HG03460 (cell line): ENCODE results near the gene INKA1.
"Not testable (repeated sequence)": the region's sequence is repeated elsewhere in the genome, so short reads cannot be mapped to it uniquely, and the experiment has no call there.

Source experiments
- ATAC-seq: cut with Tn5 transposase; IDR thresholded peaks from one replicate; pipeline ENCODE4 v1.9.1; 2021; ENCODE audit not compliant: unreplicated experiment

Gene INKA1

DNA sequence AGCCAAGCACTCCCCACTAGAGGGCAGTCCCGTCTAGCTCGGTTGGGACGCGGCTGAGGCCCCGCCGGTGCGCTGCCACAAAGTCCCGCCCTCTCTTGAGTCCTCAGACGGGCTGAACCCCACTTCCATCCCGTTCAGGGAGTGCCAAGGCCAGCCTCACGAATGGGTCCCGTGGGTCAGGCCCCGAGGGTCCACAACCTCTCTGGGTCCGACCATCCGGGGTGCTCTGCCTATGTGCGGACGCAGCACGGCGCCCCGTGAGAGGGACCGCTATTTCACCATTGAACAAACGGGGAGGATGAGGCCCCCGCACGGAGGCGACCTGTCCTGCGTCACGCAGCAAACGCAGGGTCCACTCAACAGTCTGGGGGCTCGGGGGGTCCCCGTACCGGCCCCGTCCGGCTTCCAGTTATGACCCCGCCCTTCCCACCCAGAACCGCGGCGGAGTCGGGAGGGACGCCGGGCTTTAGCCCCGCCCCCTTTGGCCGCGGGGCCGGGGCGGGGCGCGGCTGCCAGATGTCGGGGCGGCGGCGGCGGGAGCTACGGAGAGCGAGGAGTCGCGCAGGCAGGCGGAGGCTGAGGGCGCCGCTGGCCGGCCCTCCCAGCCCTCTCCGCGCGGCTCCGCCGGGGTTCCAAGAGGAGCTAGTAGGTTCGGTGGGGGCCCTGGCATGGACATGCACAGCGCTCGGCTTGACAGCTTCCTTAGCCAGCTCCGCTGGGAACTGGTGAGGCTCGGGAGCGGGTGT is at the start of gene INKA1:
TSS of gene INKA1 (plus strand) at position 543 of the 746 bp plus-strand sequence. CDS start at position 675, 132 bp downstream.
- peak; percentile 51 for ATAC-seq

DNA sequence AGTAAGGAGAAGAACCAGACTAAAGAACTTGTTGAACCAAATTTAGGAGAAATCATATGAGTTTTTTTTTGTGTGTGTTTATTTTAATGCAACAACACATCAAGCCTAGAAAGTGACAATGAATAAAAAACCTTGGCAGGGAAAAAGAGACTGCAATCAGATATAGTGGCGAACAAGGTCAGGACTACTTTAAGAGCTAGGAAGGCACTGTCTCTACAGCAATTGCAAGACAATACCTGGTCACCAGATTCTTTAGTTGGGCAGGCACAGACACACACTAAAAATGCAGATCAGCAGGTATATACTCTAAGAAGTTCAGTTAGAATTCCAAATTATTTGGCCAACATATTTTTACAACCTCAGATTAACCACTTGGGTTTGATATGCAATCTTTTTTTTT is 48.5 kb upstream of the INKA1 start:
- ATAC-seq = no peak

DNA sequence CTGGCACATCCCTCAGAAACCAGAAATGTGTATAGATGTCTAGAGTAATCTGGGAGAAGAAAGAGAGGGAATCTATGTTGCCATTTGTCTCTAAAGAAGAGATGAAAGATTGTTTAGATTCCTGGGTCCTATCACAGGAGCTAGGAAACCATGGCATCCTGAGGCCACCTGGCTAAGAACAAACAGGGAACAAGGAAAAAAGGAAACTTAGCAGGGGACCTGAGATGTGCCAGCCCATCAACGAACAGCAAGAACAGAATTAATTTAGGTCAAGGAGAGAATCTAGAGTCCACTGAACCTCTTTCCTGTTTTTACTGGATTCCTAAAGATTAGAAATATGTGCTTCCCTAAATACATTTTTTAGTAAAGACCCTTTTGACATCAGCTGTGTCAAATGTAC is 47.0 kb upstream of the INKA1 start:
- no peak for ATAC-seq

DNA sequence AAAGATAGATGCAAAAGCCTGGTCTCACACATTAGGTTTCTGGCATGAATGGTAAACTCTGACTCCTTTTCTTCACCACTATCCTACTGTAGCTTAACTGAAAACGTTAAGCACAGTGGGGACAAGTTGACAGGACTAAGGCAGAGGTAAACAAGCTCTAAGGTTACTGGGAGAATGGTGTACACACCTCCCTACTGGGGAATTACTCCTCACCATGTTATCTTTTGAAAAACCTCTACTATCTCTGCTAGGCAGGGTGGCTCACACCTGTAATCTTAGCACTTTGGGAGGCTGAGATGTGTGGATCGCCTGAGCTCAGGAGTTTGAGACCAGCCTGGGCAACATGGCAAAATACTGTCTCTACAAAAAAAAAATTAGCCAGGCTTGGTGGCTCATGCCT is 45.9 kb upstream of the INKA1 start:
- ATAC-seq = no peak

DNA sequence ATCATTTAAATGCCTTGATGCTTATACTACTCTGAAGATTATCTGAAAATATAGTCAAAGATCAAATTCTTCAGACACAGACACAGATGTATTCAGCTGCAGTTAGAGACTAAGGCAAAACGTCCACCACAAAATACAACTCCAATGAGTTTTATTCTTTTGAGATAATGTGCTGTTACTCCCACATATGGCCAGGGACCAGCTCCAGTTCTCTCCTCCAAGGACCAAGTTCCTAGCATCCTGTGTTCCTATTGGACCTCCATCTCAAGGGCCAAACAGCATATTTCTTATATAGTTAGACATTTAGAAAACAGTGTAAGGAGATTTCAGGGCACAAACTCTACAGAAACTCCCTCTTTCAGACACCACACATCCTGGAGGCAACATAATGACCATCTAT is 43.8 kb upstream of the INKA1 start:
- no peak for ATAC-seq

DNA sequence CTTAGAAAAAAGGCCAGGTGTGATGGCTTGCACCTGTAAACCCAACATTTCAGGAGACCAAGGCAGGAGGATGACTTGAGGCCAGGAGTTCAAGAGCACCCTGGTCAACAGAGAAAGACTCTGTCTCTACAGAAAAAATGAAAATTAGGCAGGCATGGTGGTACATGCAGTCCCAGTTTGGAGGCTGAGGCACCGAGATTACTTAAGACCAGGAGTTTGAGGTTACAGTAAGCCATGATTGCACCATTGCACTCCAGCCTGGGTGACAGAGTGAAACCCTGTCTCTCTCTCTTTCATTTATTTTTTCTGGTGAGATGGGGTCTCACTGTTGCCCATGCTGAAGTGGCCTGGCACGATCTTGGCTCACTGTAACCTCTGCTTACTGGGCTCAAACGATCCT is 41.4 kb upstream of the INKA1 start:
- no peak for ATAC-seq

DNA sequence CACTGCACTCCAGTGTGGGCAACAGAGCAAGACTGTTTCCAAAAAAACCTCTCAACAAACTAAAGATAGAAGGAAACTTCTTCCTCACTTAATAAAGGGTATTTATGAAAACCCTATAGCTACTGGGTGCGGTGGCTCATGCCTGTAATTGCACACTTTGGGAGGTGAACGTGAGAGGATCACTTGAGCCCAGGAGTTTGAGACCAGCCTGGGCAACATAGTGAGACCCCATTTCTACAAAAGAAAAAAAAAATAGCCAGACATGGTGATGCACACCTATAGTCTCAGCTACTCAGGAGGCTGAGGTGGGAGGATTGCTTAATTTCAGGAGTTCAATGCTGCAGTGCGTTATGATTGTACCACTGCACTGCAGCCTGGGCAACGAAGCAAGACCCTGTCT is 39.1 kb upstream of the INKA1 start:
- ATAC-seq = no peak

DNA sequence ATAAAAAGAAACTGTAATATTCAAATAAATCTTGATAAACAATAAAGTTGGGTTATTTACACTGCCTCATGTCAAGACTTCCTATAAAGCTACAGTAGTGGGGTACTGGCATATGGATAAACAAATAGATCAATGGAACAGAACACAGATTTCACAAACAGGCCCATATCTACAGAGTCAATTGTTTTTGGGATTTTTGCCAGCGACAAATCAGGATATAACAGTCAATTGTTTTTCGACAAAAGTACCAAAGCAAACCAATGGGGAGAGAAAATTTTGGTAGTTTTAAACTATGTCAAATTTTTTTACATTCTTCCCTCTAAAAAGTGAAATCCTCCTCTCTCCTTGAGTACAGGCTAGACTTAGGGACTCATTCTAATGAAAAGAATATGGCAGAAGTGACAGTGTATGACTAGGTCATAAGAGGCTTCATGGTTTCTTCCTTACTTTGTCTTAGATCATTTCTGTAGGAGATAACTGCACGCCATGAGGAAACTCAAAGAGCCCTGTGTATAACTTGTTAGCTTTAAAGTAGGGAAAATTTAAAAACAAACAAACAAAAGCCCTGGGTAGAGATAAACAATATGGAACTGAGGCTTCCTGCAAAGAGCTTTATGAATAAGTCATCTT is 33.7 kb upstream of the INKA1 start:
- ATAC-seq = no peak

DNA sequence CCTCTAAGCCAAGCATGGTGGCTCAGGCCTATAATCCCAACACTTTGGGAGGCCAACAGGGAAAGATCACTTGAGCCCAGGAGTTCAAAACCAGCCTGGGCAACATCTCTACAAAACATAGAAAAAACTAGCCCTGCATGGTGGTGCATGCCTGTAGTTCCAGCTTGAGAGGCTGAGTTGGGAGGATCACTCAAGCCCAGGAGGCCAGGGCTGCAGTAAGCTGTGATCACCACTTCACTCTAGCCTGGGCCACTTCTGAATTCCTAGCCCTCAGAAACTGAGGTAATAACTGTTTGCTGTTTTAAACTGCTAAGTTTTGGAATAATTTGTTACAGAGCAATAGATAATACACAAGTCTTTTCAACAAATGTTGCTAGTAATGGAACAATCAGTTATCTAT is 33.1 kb upstream of the INKA1 start:
- no peak for ATAC-seq

DNA sequence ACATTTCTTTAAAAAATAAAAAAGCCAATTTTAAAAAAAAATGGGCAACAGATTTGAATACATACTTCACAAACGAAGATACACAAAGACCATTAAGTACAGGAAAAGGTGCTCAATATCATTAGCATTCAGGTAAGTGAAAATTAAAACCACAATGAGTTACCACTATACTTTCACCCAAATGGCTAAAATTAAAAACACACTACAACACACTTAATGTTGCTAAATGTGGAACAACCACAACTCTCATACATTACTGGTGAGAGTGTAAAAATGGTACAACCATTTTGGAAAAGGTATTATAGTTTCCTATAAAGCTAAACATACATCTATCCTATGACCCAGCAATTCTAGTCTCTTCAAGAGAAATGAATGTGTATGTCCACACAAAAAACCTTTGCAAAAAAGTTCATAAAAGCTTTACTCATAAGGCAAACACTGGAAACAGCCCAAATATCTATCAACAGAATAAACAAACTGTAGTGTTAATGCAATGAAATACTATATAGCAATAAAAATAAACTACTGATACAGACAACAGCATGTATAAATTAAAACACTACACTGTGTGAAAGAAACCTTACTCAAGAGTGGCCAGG is 31.6 kb upstream of the INKA1 start:
- ATAC-seq = no peak

DNA sequence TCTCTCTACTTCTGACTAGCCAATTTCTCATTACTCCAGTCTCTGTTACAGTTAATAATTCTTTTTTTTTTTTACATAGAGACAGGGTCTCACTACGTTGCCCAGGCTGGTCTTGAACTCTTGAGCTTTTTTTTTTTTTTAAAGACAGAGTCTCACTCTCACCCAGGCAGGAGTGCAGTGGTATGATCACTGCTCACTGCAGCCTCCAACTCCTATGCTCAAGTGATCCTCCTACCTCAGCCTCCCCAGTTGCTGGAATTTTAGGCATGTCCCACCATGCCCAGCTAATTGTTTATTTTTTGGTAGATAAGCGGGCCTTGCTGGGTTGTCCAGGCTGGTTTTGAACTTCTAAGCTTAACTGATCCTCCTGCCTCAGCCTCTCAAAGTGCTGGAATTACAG is 30.4 kb upstream of the INKA1 start:
- no peak for ATAC-seq

DNA sequence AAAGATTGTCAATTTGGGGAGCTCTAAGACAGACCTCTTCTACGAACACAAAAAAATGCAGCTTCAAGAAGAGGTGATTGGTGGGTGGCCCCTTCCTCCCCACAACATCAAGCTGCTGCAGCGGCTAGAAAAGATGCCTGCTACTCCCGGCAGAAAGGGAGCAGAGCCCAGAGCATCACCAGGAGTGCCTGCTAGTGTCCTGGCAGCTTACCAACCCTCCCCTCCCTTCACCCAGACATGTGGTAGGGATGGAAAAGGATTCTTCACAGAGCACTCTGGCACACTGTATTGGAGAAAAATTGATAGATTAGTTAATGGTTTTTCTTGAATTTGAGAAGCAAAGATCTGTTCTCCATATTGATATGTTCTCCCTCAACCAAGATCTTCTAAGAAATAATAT is 27.5 kb upstream of the INKA1 start:
- ATAC-seq = no peak

DNA sequence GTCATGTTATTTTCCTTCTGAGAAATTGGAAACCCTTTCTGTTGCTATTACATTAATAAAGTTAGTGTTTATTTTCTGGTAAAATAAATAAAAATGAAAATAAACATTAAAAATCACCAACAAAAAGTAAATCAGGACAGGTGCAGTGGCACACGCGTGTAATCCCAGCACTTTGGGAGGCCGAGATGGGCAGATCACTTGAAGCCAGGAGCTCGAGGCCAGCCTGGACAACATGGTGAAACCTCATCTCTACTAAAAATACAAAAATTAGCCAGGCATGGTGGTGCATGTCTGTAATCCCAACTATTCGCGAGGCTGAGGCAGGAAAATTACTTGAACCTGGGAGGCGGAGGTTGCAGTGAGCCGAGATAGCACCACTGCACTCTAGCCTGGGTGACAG is 27.0 kb upstream of the INKA1 start:
- not testable (repeated sequence) for ATAC-seq

DNA sequence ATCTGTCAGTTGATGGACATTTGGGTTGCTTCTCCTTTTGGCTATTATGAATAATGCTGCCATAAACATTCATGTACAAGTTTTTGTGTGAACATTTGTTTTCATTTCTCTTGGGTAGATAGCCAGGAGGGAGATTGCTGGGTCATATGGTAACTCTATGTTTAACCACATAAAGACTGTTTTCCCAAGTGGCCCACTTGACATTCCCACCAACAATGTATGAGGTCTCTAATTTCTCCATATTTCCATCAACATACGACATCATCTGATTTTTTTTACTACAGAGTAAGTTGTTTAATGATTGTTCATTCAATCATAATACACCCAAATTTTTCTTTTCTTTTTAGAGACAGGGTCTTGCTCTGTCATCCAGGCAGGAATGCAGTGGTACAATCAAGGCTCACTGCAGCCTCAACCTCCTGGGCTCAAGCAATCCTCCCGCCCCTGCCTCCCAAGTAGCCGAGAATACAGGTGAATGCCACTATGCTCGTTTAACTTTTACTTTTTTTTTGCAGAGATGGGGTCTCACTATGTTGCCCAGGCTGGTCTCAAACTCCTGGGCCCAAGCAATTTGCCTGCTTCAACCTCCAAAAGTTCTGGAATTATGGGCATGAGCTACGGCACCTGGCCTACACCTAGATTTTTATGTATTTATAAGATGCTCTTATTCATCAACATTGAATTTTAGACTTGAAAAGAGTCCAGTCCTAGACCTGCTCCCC is 23.5 kb upstream of the INKA1 start:
- no peak for ATAC-seq

DNA sequence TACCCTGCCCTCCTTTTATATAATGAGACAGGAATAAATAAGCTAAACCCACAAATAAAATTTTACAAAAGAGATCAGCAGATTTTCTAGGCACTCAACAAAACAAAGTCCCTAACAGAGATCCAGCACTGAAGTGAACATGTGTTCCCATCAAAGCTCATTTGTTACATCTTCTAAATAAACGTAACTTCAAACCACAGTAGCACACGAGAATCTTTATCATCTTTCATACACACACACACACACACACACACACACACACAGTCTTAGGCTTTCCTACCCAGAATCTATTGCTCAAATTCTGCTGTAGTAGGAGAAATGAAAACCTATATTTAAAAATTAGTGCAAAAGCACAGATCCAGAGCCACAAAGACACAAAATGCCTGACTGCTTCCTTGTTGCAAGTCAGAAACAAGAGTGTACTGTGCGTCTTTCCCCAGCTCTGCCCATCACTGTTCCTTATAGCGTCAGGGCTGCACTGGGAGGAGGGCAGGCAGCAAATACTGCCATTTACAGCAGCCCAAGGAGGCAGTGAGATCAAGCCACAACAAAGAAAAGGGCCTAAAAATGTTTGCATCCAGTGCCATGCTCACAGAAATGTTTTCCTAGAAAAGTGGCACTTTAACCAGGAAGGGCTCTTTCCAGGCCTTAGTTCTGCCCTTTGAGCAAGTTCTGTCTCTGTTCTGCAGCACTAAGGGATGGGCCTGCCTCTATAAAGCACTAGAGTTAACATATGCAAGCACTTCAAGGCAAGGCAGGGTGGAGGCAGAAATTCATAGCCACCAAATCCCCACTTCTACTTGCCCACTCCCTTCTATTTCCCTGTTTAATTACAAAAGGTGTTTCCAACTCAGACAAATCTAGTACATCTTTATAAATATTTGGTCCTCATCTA is 22.7 kb upstream of the INKA1 start:
- ATAC-seq = no peak

DNA sequence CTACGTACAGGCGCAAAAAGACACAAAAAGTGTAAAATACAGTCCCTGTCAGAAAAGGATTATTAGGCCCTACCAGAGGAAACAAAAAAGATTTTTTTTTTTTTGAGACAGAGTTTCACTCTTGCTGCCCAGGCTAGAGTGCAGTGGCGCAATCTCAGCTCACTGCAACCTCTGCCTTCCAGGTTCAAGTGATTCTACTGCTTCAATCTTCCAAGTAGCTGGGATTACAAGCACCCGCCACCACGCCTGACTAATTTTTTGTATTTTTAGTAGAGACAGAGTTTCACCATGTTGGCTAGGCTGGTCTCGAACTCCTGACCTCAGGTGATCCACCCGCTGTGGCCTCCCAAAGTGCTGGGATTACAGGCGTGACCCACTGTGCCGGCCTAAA is 22.1 kb upstream of the INKA1 start:
- ATAC-seq = not testable (repeated sequence)

DNA sequence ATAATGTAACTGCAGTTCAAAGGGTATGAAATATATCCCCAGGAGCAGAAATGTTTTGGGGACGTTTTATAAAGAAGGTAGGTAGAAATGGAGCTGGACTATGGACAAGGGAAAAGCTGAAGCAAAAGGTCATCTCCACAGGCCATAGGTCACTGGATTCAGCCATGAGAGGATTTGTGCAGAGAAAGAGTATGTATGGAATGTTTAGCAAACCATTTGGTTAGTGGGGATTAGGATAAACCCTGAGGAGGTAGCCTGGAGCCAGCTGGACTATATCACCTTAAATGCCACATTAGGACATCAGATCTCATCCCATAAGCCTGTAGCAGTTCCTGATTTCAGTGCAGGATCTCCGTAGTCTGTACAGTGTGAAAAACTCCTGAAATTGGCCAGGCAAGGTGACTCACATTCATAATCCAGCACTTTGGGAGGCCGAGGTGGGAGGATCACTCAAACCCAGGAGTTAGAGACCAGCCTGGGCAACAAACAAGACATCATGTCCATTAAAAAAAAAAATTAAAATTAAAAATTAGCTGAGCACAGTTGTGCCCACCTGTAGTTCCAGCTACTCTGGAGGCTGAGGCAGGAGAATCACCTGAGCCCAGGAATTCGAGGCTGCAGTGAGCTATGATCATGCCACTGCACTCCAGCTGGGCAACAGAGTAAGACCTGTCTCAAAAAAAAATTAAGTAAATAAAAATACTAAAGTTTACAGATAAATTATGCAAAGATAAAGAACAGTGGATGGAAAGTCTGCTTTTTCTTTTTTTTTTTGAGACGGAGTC is 21.5 kb upstream of the INKA1 start:
- no peak for ATAC-seq

DNA sequence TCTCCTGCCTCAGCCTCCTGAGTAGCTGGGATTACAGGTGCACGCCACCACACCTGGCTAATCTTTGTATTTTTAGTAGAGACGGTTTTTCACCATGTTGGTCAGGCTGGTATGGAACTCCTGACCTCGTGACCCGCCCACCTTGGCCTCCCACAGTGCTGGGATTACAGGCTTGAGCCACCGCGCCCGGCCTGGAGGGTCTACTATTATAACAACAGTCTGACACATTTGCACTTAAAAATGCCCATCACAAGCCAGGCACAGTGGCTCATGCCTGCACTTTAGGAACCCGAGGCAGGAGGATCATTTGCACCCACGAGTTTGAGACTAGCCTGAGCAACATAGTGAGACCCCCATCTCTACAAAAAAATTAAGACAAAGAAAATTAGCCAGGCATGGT is 20.8 kb upstream of the INKA1 start:
- not testable (repeated sequence) for ATAC-seq

DNA sequence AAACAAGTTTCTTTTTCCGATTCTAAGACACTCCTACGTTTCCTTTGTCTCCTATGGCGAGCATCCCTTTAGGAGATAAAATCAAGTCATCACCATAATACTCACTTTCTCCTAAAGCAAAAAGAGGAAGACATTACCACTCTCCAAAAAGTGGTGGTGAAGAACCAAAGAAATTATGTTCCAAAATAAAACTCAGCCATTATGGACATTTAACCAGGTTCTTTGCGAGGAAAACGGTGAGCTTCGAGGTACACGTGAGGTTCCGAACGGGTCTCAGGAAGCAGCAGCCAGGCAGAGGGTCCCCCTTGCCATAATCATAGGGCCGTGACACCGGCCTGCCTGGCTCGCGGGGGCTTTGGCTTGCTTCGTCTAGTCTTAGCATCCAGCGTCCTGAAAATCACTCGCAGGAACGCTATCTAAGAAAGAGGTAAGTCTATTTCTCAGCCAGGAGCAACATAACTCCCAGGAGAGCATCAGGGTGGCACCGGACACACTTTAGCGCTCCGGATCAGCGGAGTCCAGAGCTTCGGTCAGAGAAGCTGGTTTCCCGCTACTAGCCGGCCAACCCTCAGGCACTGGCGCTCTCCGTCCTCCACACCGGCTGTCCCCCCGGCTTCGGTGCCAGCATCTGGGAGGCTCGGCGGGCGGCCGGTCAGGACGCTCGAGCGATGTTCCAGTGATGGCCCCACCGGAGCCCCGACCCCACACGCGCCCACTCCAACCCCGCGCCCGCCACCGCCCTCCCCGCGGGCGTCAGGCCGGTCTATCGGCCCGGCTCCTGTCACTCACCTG is 17.3 kb upstream of the INKA1 start:
- peak; percentile 32 for ATAC-seq
